ENCODE data around the gene DCPS. TPM values are rescaled to one million over a fixed set of nuclear protein-coding genes. Genes with fewer than 3 reads are reported as not detected.

Gene DCPS
- total RNA-seq, 1 donor from 2014 or later, result 15.2 TPM

Other genes starting within 250 kb of the DCPS start
- gene CDON, start 241.2 kb upstream of the DCPS start, total RNA-seq, result 1.4 and 1.8 TPM in 2 replicates
- 46.7 TPM in 2 replicates for gene RPUSD4, start 92.4 kb upstream of the DCPS start, total RNA-seq
- gene FAM118B, start 92.3 kb upstream of the DCPS start, total RNA-seq, result 25.6 and 31.0 TPM in 2 replicates
- 47.7 and 63.7 TPM in 2 replicates for gene SRPRA, start 35.2 kb upstream of the DCPS start, total RNA-seq
- 12.5 and 15.5 TPM in 2 replicates for gene FOXRED1, start 34.9 kb upstream of the DCPS start, total RNA-seq
- 2.4 and 3.2 TPM in 2 replicates for gene TIRAP, start 21.0 kb upstream of the DCPS start, total RNA-seq
- gene ST3GAL4, start 51.6 kb downstream of the DCPS start, total RNA-seq, result 28.2 and 45.3 TPM in 2 replicates

Data from pulmonary artery endothelial cell (primary cell).